IPS-18c (cell line): Measurements from ENCODE around the gene RIPPLY1.

Experiments
- H3K4me3 ChIP-seq: 2 replicates; pipeline ENCODE4 v1.7.0; 2013; ENCODE audit warnings: low read depth, mild to moderate bottlenecking, low read length, moderate library complexity; ENCODE audit not compliant: insufficient read depth
- H3K9me3 ChIP-seq: one replicate; pipeline ENCODE4 v1.6.1; 2013; ENCODE audit warnings: mild to moderate bottlenecking, low read length, moderate library complexity; ENCODE audit not compliant: control insufficient read depth, insufficient read depth

The RIPPLY1 gene, protein sequence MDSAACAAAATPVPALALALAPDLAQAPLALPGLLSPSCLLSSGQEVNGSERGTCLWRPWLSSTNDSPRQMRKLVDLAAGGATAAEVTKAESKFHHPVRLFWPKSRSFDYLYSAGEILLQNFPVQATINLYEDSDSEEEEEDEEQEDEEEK

DNA sequence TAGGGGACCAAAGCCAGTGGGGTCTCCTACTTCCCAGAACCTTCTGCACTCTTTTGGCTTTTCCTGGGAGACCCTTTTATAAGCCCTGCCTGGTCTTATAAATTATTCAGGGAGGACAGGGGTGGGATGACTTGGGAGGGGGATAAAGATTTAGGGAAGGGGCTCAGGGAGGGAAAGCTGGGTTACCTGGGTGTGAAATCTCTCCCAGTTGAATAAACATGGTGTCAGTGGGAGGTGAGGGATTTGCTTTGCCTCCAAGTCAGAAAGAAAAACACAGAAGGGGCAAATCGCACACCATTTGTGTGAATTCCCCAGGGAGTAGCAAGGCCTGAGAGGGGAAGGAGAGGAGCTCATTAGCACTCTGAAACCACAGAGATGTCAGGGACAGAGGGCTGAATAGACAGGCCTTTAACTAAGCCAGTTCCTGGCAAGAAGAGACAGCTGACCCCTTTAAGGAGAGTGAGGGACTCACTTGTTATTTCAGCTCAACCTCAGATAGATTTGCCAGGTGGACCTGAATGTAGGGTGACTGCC lies at the start of gene RIPPLY1:
TSS of gene RIPPLY1 (minus strand) at position 51 of the 534 bp plus-strand sequence. CDS start 54 bp downstream, outside the sequence.
- no peak within 1 kb of the TSS for H3K4me3 ChIP-seq
- no peaks in the 10 kb centered on the region for H3K9me3 ChIP-seq

DNA sequence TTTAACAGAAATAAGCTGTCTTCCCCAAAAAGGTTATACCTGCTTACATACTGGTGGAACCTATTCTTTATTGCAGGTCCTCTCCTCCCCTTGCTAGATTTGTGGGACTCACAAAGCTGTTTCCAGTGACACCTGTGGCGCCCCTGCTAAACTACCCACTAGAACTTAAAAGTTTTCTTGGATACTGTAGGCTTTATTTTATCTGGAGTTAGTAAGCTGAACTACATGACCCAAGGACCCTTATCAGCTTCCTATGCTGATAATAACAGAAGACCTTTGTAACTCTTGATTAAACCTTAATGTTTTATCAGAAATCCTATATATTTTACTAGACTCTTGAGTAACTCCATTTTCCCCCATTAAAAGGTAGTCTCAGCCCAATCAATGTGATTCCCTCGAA lies 49.4 kb upstream of the RIPPLY1 start:
- Histone ChIP-seq H3K4me3 (no peak overlapping the region), H3K9me3 (no peaks in the 10 kb centered on the region)

GRCh38 chrX:106952089-106952488 lies 48.9 kb upstream of the RIPPLY1 start:
- H3K9me3 ChIP-seq: no peaks in the 10 kb centered on the region
- H3K4me3 ChIP-seq: no peak overlapping the region

DNA sequence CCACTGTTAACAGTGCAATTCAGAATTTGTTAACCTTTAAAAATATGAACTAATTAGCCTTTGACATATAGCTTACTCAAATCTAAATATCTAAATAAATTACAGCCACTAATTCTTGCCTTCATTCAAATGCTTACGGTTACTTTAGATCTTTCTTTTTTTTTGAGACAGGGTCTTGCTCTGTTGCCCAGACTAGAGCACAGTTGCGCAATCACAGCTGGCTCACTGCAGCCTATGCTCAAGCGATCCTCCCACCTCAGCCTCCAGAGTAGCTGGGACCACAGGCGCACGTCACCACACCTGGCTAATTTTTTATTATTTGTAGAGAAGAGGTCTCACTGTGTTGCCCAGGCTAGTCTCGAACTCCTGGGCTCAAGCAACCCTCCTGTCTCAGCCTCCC lies 48.1 kb upstream of the RIPPLY1 start:
- H3K9me3 ChIP-seq: no peaks in the 10 kb centered on the region
- no peak overlapping the region for H3K4me3 ChIP-seq

DNA sequence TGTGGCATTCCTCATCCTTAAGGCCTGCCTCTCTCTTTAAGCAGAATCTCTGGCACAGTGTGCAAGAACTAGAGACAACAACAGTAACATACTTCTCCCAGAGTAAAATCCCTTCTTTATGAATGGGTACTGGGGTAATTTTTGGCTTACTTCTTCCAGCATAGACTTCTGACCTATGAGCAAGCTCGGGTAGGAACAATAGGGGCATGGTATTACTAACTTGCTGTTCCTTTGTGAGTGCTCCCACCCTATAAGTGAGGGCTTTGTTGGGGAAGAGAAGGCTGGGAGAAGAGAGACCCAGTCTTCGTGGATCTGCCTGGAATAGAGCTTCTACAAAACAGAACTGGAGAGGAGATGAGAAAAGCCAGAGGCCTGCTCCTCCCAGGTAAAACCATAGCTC lies 47.2 kb upstream of the RIPPLY1 start:
- Histone ChIP-seq H3K9me3 (no peaks in the 10 kb centered on the region), H3K4me3 (no peak overlapping the region)

DNA sequence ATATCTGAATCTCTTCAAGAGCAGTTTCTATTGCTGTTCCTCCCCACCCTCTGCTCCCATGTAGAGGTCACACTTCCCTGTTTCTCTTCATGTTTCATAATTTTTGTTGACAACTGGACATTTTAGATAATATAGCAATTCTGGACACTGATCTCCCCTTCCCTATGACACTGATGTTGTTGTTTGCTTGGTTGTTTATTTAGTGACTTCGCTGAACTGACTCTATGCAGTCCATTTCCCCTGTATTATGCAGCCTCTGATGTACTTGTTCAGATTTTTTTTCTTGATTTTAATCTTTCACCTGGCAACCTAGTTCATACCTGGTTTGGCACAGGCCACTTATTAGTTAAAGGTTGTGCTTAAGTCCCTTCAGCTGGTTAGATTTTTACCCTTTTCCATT lies 46.2 kb upstream of the RIPPLY1 start:
- H3K4me3 ChIP-seq: no peak overlapping the region
- no peaks in the 10 kb centered on the region for H3K9me3 ChIP-seq

DNA sequence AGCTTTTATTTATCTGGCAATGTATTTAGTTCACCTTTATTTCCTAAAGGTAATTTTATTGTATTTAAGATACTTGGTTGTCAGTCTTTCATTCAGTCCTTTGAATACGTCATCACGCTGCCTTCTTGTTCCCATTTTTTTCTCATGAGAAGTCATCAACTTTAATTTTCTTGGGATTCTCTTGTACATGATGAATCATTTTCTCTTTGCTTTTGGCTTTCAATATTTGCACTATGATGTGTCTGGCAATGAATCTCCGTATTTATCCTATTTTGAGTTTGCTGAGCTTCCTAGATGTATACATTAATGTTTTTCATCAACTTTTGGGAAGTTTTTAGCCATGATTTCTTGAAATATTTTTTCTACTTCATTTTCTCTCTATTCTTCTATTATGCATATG lies 45.5 kb upstream of the RIPPLY1 start:
- H3K4me3 ChIP-seq: no peak overlapping the region
- no peaks in the 10 kb centered on the region for H3K9me3 ChIP-seq

DNA sequence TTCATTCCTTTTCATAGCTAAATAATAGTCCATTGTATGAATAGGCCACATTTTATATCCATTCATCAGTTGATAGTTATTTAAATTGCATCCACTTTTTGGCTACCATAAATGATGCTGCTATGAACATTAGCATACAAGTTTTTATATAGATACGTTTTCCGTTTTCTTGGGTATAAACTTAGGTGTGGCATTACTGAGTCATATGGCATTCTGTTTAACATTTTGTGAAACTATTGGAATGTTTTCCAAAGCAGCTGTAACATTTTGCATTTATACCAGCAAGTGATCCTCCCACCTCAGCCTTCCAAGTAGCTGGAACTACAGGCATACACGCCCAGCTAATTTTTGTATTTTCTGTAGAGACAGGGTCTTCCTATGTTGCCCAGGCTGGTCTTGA lies 43.3 kb upstream of the RIPPLY1 start:
- no peaks in the 10 kb centered on the region for H3K9me3 ChIP-seq
- H3K4me3 ChIP-seq: no peak overlapping the region

DNA sequence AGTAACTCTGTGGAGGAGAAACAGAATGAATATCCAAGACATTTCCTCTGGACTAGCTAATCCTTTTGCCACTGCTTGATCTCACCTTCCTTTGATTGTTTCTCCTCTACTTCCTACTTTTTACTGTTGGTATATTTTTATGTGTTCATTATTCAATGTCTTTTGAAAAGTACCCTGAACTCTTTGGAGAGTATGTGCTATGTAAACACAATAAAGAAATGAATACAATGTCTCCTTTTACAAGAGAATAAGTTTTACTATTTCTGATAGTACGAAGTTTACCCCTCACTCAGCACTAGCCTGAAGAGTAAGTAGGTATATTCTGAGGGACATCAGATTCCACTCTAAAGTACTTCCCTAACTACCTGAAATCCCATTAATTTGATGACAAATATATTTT lies 36.9 kb upstream of the RIPPLY1 start:
- Histone ChIP-seq H3K4me3 (no peak overlapping the region), H3K9me3 (no peaks in the 10 kb centered on the region)

DNA sequence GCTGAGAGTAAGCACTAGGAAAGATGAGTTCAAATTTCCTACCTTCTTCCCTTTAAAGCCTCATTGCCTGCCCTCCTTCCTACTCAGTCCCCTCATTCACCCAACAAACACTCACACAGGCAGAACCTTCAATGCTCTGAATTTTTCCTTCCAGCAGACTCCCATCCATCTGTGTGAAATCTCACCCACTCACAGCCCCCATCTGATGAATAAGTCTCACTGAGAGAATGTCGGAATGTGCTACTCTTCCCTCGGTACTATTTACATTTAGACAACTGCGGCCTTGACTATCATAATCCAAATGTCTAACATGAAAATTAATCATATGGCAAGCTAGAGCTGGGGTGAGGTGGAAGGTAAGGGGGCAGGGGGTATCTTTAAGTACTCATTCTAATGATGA lies 36.4 kb upstream of the RIPPLY1 start:
- Histone ChIP-seq H3K9me3 (no peaks in the 10 kb centered on the region), H3K4me3 (no peak overlapping the region)

GRCh38 chrX:106936246-106936645 lies 33.1 kb upstream of the RIPPLY1 start:
- H3K9me3 ChIP-seq: no peaks in the 10 kb centered on the region
- no peak overlapping the region for H3K4me3 ChIP-seq

- no peak overlapping the region for H3K4me3 ChIP-seq
- H3K9me3 ChIP-seq: no peaks in the 10 kb centered on the region
Measured at GRCh38 chrX:106935175-106935574, 32.0 kb upstream of the RIPPLY1 start.

DNA sequence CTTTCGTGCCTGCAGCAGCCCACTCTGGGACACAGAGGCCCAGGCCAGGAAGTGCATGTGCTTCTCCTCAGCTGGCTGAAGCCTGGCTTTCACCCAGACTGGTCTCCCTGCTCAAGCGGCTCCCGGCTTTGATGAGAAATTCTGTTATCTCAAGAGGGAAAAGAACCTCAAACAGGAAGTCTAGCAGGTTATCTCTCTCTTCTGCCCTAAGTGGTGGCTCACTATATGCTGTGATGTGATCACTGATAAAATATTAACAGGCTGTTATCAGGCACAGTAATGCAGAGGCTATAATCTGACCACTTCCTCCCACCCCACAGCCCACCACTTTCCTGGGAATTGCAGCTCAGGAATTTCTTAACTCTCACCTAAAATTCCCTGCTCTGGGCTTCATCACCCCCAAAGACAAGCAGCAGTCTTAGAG lies 30.4 kb upstream of the RIPPLY1 start:
- Histone ChIP-seq H3K4me3 (no peak overlapping the region), H3K9me3 (peaks cover 2% of the 10 kb centered on the region)

- Histone ChIP-seq H3K9me3 (peaks cover 2% of the 10 kb centered on the region), H3K4me3 (no peak overlapping the region)
Measured at GRCh38 chrX:106932960-106933537, 29.9 kb upstream of the RIPPLY1 start.

GRCh38 chrX:106932492-106932923 lies 29.4 kb upstream of the RIPPLY1 start:
- no peak overlapping the region for H3K4me3 ChIP-seq
- H3K9me3 ChIP-seq: peaks cover 2% of the 10 kb centered on the region

GRCh38 chrX:106931831-106932491 lies 28.8 kb upstream of the RIPPLY1 start:
- no peak overlapping the region for H3K4me3 ChIP-seq

DNA sequence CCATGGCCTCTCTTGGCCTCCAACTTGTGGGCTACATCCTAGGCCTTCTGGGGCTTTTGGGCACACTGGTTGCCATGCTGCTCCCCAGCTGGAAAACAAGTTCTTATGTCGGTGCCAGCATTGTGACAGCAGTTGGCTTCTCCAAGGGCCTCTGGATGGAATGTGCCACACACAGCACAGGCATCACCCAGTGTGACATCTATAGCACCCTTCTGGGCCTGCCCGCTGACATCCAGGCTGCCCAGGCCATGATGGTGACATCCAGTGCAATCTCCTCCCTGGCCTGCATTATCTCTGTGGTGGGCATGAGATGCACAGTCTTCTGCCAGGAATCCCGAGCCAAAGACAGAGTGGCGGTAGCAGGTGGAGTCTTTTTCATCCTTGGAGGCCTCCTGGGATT lies 25.1 kb upstream of the RIPPLY1 start:
- Histone ChIP-seq H3K4me3 (no peak overlapping the region), H3K9me3 (peaks cover 4% of the 10 kb centered on the region)

More at GRCh38 chrX:106931831-106932491, 28.8 kb upstream of the RIPPLY1 start:
- H3K9me3 ChIP-seq: peaks cover 2% of the 10 kb centered on the region

- Histone ChIP-seq H3K9me3 (peaks cover 4% of the 10 kb centered on the region), H3K4me3 (no peak overlapping the region)
Measured at GRCh38 chrX:106927700-106928099, 24.6 kb upstream of the RIPPLY1 start.
